H9 (cell line): ENCODE measurements around the gene ACP4. TPM values are rescaled to one million over a fixed set of nuclear protein-coding genes. Genes with fewer than 3 reads are reported as not detected.

Experiments
- DNase-seq: peaks from one replicate; pipeline ENCODE4 v3.0.0-alpha.2; 2017
- H2AFZ ChIP-seq: one replicate; pipeline ENCODE4 v1.6.1; 2013; ENCODE audit warnings: mild to moderate bottlenecking, low read length, control low read depth, moderate library complexity
- H2AK5ac ChIP-seq: 2 replicates; pipeline ENCODE4 v1.6.1; 2013; ENCODE audit warnings: low read length, control low read depth, mixed read lengths; ENCODE audit not compliant: insufficient read length
- H2BK120ac ChIP-seq: one replicate; pipeline ENCODE4 v1.6.1; 2013; ENCODE audit warnings: low read depth, mild to moderate bottlenecking, low read length, control low read depth, inconsistent platforms; ENCODE audit not compliant: poor library complexity, severe bottlenecking
- H2BK12ac ChIP-seq: 2 replicates; pipeline ENCODE4 v1.6.1; 2013; ENCODE audit warnings: low read length, control low read depth, mixed read lengths, low read depth; ENCODE audit not compliant: insufficient read length
- H2BK15ac ChIP-seq: 2 replicates; pipeline ENCODE4 v1.6.1; 2013; ENCODE audit warnings: low read depth, low read length, control low read depth
- H2BK20ac ChIP-seq: one replicate; pipeline ENCODE4 v1.6.1; 2013; ENCODE audit warnings: low read depth, mild to moderate bottlenecking, low read length, control low read depth, inconsistent platforms; ENCODE audit not compliant: poor library complexity, severe bottlenecking
- H2BK5ac ChIP-seq: 2 replicates; pipeline ENCODE4 v1.6.1; 2013; ENCODE audit warnings: low read length, control low read depth, mixed read lengths; ENCODE audit not compliant: insufficient read length
- H3K14ac ChIP-seq: 2 replicates; pipeline ENCODE4 v1.6.1; 2013; ENCODE audit warnings: low read length, control low read depth; ENCODE audit not compliant: insufficient read depth
- H3K18ac ChIP-seq: 2 replicates; pipeline ENCODE4 v1.6.1; 2013; ENCODE audit warnings: low read depth, mild to moderate bottlenecking, mixed read lengths, low read length, control low read depth; ENCODE audit not compliant: insufficient read length
- H3K23ac ChIP-seq: 2 replicates; pipeline ENCODE4 v1.6.1; 2013; ENCODE audit warnings: low read length, control low read depth, mixed read lengths, low read depth; ENCODE audit not compliant: insufficient read length
- H3K23me2 ChIP-seq: 2 replicates; pipeline ENCODE4 v1.6.1; 2013; ENCODE audit warnings: low read depth, mild to moderate bottlenecking, mixed read lengths, low read length, control low read depth; ENCODE audit not compliant: insufficient read length, poor library complexity, severe bottlenecking
- H3K27ac ChIP-seq: 2 replicates; pipeline ENCODE4 v1.5.1; 2013; ENCODE audit warnings: low read length, control low read depth, mixed read lengths, low read depth; ENCODE audit not compliant: insufficient read length
- H3K27me3 ChIP-seq: 2 replicates; pipeline ENCODE4 v1.6.1; 2013; ENCODE audit warnings: low read length, control low read depth, inconsistent platforms; ENCODE audit not compliant: insufficient read depth
- H3K4ac ChIP-seq: 2 replicates; pipeline ENCODE4 v1.6.1; 2013; ENCODE audit warnings: low read depth, mild to moderate bottlenecking, control low read depth, inconsistent platforms, low read length, moderate library complexity
- H3K4me1 ChIP-seq: 2 replicates; pipeline ENCODE4 v1.6.1; 2013; ENCODE audit warnings: low read length, control low read depth, inconsistent platforms; ENCODE audit not compliant: insufficient read depth
- H3K4me2 ChIP-seq: 2 replicates; pipeline ENCODE4 v1.6.1; 2013; ENCODE audit warnings: low read length, control low read depth, mixed read lengths; ENCODE audit not compliant: insufficient read length, insufficient read depth
- H3K56ac ChIP-seq: 2 replicates; pipeline ENCODE4 v1.6.1; 2013; ENCODE audit warnings: low read depth, mild to moderate bottlenecking, mixed read lengths, low read length, control low read depth; ENCODE audit not compliant: insufficient read length
- H3K79me1 ChIP-seq: 2 replicates; pipeline ENCODE4 v1.6.1; 2013; ENCODE audit warnings: low read depth, mild to moderate bottlenecking, moderate library complexity, low read length, control low read depth, inconsistent platforms; ENCODE audit not compliant: insufficient read depth, poor library complexity, severe bottlenecking
- H3K79me2 ChIP-seq: 2 replicates; pipeline ENCODE4 v1.6.1; 2013; ENCODE audit warnings: low read length, control low read depth, inconsistent platforms; ENCODE audit not compliant: insufficient read depth
- H3K9ac ChIP-seq: 2 replicates; pipeline ENCODE4 v1.6.1; 2013; ENCODE audit warnings: low read length, control low read depth, mixed read lengths; ENCODE audit not compliant: insufficient read length; ENCODE audit errors: extremely low read depth
- H3K9me3 ChIP-seq: one replicate; pipeline ENCODE4 v1.6.1; 2013; ENCODE audit warnings: low read depth, low read length, inconsistent platforms; ENCODE audit not compliant: control insufficient read depth
- H3T11ph ChIP-seq: one replicate; pipeline ENCODE4 v1.6.1; 2013; ENCODE audit warnings: mild to moderate bottlenecking, low read length, control low read depth, inconsistent platforms
- H4K20me1 ChIP-seq: one replicate; pipeline ENCODE4 v1.6.1; 2013; ENCODE audit not compliant: control insufficient read depth, insufficient read length, insufficient read depth
- H4K5ac ChIP-seq: 2 replicates; pipeline ENCODE4 v1.6.1; 2013; ENCODE audit warnings: low read depth, mild to moderate bottlenecking, mixed read lengths, low read length, control low read depth; ENCODE audit not compliant: insufficient read length
- H4K8ac ChIP-seq: replicated peaks from 2 replicates; pipeline ENCODE4 v1.6.1; 2013; ENCODE audit warnings: low read length, control low read depth, mixed read lengths, low read depth; ENCODE audit not compliant: insufficient read length
- H4K91ac ChIP-seq: 2 replicates; pipeline ENCODE4 v1.6.1; 2013; ENCODE audit warnings: low read depth, mild to moderate bottlenecking, moderate library complexity, mixed read lengths, low read length, control low read depth; ENCODE audit not compliant: insufficient read length
- H3K27ac Mint-ChIP-seq, 3 experiments: 2 replicates in 2 of 3; 3 replicates in 1 of 3; pipeline ENCODE4 v1.8.0; 2020 to 2021; ENCODE audit warnings: mixed read lengths in 3 of 3, mild to moderate bottlenecking in 1 of 3, moderate library complexity in 1 of 3
- H3K27me3 Mint-ChIP-seq: 2 replicates; pipeline ENCODE4 v1.8.0; 2021; ENCODE audit warnings: low read depth, mild to moderate bottlenecking, moderate library complexity, mixed read lengths
- H3K36me3 Mint-ChIP-seq, 3 experiments: 2 replicates in 2 of 3; 3 replicates in 1 of 3; pipeline ENCODE4 v1.8.0; 2020 to 2021; ENCODE audit warnings: low read depth in 3 of 3, mixed read lengths in 3 of 3; ENCODE audit not compliant: insufficient read depth in 1 of 3
- H3K4me1 Mint-ChIP-seq, 2 experiments: 2 replicates each; pipeline ENCODE4 v1.8.0; 2020; ENCODE audit warnings: mixed read lengths in 2 of 2
- H3K4me3 Mint-ChIP-seq, 2 experiments: 2 replicates in 1 of 2; 3 replicates in 1 of 2; pipeline ENCODE4 v1.8.0; 2020 to 2021; ENCODE audit warnings: mild to moderate bottlenecking in 2 of 2, mixed read lengths in 2 of 2, moderate library complexity in 1 of 2
- H3K9me3 Mint-ChIP-seq, 2 experiments: 2 replicates in 1 of 2; 3 replicates in 1 of 2; pipeline ENCODE4 v1.8.0; 2020; ENCODE audit warnings: mild to moderate bottlenecking in 2 of 2, mixed read lengths in 2 of 2, moderate library complexity in 1 of 2
- WGBS: extraction: QIAGEN DNeasy Blood & Tissue Kit; methylation state at CpG from one replicate; pipeline ENCODE4 v1.1.7; 2013; ENCODE audit warnings: missing lambda C conversion rate, low lambda C conversion rate, mixed read lengths; ENCODE audit not compliant: insufficient read length; ENCODE audit errors: extremely low coverage; 5-methylcytosine and 5-hydroxymethylcytosine counted together
- total RNA-seq: library from RNA; stranded (reverse); gene quantifications from 2 replicates; pipeline ENCODE4 v1.2.1, GENCODE V29; 2021
- TF ChIP-seq, protein P1 (sequence below): fragments of 200-600 bp; sonication (generic); conservative IDR thresholded peaks from 3 replicates; pipeline ENCODE4 v1.8.0; 2021; ENCODE audit warnings: antibody characterized with exemption, mild to moderate bottlenecking

Gene ACP4
- total RNA-seq, 1 experiment from 2014 or later: not detected

DNA sequence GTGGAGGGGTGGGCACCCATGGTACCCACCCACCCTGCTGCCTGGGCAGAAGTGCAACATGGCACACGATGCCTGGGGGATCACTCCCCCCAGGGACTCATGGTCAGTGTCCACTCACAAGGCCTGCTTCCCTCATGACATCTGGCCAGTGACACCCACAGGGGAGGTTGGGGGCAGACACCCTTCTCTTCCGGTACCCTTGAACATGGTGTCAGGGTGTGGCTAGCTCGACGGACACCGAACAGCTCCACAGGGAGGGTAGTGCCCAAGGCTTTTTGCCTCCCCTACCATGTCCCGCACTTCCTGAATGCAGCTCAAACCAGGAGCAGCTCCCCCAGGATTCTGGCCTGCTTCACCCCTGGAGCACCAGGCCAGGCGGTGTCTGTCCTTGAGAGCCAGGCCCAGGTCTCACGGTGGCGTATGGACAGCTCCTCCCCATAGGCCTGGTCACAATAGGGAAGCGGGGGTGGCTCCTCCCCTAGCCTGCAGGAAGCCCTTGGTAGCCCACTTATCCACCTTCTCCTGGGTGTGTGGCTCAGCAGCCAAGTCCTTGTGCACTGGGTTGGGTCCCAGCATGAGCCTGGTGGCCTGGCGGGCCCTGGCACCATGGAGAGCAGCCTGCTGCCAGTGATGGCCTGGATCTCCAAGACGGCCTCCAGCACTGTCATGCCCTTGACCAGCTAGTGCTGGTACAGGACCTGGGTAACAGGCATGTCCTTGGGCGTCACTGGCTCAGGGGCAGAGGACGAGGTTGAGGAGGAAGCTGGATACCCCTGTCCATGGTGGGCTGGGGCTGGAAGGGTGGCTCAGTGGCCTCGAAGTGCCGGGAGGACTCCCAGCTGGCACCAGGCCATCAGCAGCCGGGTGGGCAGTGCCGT lies 7.8 kb downstream of the ACP4 start:
- Histone ChIP-seq H3K23me2 (peaks cover 4% of the 10 kb centered on the region), H3K18ac (no peak overlapping the region), H3K4me2 (no peak overlapping the region), H3K4me1 (peaks cover 5% of the 10 kb centered on the region; the same call in 1 of the 2 replicates), H2BK120ac (no peak overlapping the region), H3K23ac (no peak overlapping the region), H3K79me2 (peaks cover 12% of the 10 kb centered on the region; the same call in 1 of the 2 replicates), H3K14ac (no peak overlapping the region; the same call in 1 of the 2 replicates), H2BK15ac (no peak overlapping the region), H2AK5ac (no peak overlapping the region), H3K9me3 (no peaks in the 10 kb centered on the region), H2BK5ac (no peak overlapping the region), H2BK12ac (no peak overlapping the region), H2AFZ (no peak overlapping the region), H4K91ac (no peak overlapping the region), H4K20me1 (peaks cover 4% of the 10 kb centered on the region), H4K5ac (no peak overlapping the region), H2BK20ac (no peak overlapping the region), H3K56ac (no peak overlapping the region), H3K4ac (no peak overlapping the region), H3K79me1 (peaks cover 9% of the 10 kb centered on the region), H3K27me3 (no peaks in the 10 kb centered on the region), H4K8ac (no peak overlapping the region), H3K9ac (no peak overlapping the region), H3K27ac (no peak overlapping the region), H3T11ph (no peak overlapping the region)
- H3K4me1 Mint-ChIP-seq: peaks cover 23 to 32% of the 10 kb centered on the region in 2 experiments
- no CpG with 5 or more reads among the region's 18 CpGs for WGBS
- no peak for DNase-seq
- no peaks in the 10 kb centered on the region; the same call in 1 of the 2 replicates for H3K27me3 Mint-ChIP-seq
- TF ChIP-seq, protein P1, sequence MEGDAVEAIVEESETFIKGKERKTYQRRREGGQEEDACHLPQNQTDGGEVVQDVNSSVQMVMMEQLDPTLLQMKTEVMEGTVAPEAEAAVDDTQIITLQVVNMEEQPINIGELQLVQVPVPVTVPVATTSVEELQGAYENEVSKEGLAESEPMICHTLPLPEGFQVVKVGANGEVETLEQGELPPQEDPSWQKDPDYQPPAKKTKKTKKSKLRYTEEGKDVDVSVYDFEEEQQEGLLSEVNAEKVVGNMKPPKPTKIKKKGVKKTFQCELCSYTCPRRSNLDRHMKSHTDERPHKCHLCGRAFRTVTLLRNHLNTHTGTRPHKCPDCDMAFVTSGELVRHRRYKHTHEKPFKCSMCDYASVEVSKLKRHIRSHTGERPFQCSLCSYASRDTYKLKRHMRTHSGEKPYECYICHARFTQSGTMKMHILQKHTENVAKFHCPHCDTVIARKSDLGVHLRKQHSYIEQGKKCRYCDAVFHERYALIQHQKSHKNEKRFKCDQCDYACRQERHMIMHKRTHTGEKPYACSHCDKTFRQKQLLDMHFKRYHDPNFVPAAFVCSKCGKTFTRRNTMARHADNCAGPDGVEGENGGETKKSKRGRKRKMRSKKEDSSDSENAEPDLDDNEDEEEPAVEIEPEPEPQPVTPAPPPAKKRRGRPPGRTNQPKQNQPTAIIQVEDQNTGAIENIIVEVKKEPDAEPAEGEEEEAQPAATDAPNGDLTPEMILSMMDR: no peak
- H3K4me3 Mint-ChIP-seq: peak overlapping the region in 1 of 2 experiments; percentile 11; a peak in 1 of 5 replicates
- H3K36me3 Mint-ChIP-seq: peaks cover 35 to 77% (median 57%) of the 10 kb centered on the region in 3 experiments; a peak in 6 of 7 replicates
- no peaks in the 10 kb centered on the region for H3K9me3 Mint-ChIP-seq
- H3K27ac Mint-ChIP-seq: no peak overlapping the region
